Measurements from ENCODE around the gene PI4KA.
"Not testable (repeated sequence)": the region's sequence is repeated elsewhere in the genome, so short reads cannot be mapped to it uniquely, and the experiment has no call there.

The PI4KA gene

DNA sequence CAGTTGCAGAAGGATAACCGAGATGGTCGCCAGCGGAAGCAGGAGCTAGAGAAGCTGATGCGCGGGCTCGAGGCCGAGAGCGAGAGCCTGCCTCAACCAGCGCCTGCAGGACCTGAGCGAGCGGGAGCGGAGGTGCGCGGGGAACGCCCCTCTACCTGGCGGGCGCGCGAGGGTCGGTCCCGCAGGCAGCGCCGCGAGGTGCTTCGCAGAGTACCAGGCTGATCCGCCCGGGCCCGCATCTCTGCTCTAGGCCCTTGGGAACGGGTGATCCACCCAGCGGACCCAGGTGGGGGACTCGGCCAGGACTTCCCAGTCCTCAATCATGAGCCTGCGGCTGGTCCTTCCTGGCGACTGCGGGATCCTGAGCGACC lies 156.5 kb downstream of the PI4KA start:
- ATAC-seq (replicated peaks) (peak; percentile 11), DNase-seq (peak in 1 of 3 experiments; percentile 23)
- not testable (repeated sequence) for H3K4me1 Mint-ChIP-seq (ENCODE audit: low read depth in 2 of 2); H3K9me3 Mint-ChIP-seq; H3K27me3 Mint-ChIP-seq
- peak overlapping the region; percentile 89 to 96 for H3K4me3 Mint-ChIP-seq
- peaks cover 12% of the 10 kb centered on the region for H3K36me3 Mint-ChIP-seq (ENCODE audit: insufficient read depth)
- H3K27ac Mint-ChIP-seq: peak overlapping the region; percentile 83 to 97

GRCh38 chr22:20701680-20702136 lies 156.9 kb downstream of the PI4KA start:
- H3K27me3 Mint-ChIP-seq; H3K4me1 Mint-ChIP-seq (ENCODE audit: low read depth in 2 of 2); DNase-seq; H3K9me3 Mint-ChIP-seq: not testable (repeated sequence)
- peak; percentile 1 for ATAC-seq (replicated peaks)
- Mint-ChIP-seq H3K27ac (peak overlapping the region in 1 of 2 donors; percentile 83), H3K36me3 (ENCODE audit: insufficient read depth) (peaks cover 12% of the 10 kb centered on the region), H3K4me3 (peak overlapping the region; percentile 89 to 96)

DNA sequence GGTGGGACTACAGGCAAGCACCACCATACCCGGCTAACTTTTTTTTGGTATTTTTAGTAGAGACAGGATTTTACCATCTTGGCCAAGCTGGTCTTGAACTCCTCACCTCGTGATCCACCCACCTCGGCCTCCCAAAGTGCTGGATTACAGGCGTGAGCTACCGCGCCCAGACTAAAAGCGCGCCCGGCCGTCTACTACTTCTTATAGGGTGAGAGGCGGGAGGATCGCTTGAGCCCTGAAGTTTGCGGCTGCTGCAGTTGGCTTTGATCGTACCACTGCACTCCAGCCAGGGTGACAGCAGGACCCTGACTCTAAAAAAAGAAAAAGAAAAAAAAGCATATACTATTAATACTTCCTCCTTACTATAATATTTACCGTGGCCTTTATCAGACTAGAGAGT lies 158.3 kb downstream of the PI4KA start:
- not testable (repeated sequence) for H3K9me3 Mint-ChIP-seq; H3K4me3 Mint-ChIP-seq; H3K27ac Mint-ChIP-seq; H3K27me3 Mint-ChIP-seq; DNase-seq; H3K4me1 Mint-ChIP-seq (ENCODE audit: low read depth in 2 of 2); ATAC-seq (replicated peaks)
- peaks cover 12% of the 10 kb centered on the region for H3K36me3 Mint-ChIP-seq (ENCODE audit: insufficient read depth)

DNA sequence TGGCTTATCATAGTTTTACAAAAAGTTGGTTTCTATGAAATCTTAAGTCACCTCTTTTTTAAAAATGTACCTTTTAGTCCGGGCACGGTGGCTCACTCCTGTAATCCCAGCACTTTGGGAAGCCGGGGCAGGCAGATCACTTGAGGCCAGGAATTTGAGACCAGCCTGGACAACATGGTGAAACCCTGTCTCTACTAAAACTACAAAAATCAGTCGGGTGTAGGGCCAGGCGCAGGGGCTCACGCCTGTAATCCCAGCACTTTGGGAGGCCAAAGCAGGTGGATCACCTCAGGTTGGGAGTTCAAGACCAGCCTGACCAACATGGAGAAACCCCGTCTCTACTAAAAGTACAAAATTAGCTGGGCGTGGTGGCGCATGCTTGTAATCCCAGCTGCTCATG lies 158.8 kb downstream of the PI4KA start:
- peaks cover 12% of the 10 kb centered on the region for H3K36me3 Mint-ChIP-seq (ENCODE audit: insufficient read depth)
- DNase-seq; H3K9me3 Mint-ChIP-seq; H3K4me3 Mint-ChIP-seq; H3K27ac Mint-ChIP-seq; H3K4me1 Mint-ChIP-seq (ENCODE audit: low read depth in 2 of 2); H3K27me3 Mint-ChIP-seq; ATAC-seq (replicated peaks): not testable (repeated sequence)

DNA sequence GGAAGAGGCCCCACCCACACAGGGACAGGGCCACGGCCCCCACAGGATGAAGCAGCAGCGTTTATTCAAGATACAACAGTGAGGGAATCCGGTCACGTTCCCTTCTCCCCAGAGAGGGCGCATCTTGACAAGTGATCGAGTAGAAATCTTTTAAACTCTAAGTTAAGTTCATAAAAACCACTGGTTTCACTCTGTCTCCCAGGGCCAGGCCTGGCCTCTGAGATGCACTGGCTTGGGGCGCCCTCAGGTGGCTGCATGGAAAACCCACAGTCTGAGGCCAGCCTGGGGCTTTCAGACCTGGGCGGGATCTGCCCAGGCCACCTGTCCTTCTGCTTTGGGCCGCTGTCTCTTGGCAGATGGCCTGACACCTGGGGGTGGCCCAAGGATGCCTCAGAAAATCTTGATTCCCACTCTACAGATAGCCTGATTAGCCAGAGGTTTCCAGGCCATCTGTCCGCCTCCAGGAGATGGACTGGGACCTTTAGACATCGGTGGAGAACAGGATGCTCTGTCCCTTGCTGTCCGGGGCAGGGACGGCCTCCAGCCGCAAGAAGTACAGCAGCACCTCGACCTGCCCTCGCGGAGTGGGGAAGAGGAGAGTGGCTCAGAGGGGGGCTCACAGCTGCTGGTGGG lies 161.0 kb downstream of the PI4KA start:
- not testable (repeated sequence) for H3K9me3 Mint-ChIP-seq; H3K4me1 Mint-ChIP-seq (ENCODE audit: low read depth in 2 of 2); H3K27me3 Mint-ChIP-seq; H3K36me3 Mint-ChIP-seq (ENCODE audit: insufficient read depth); ATAC-seq (replicated peaks)
- Mint-ChIP-seq H3K27ac (peak overlapping the region; percentile 28 to 79), H3K4me3 (peak overlapping the region; percentile 33 to 40)
- peak; percentile 29 to 74 (median 31) for DNase-seq

- not testable (repeated sequence) for H3K36me3 Mint-ChIP-seq (ENCODE audit: insufficient read depth); H3K27ac Mint-ChIP-seq; ATAC-seq (replicated peaks); H3K9me3 Mint-ChIP-seq; H3K4me3 Mint-ChIP-seq; DNase-seq; H3K4me1 Mint-ChIP-seq (ENCODE audit: low read depth in 2 of 2); H3K27me3 Mint-ChIP-seq
Measured at GRCh38 chr22:20696056-20696455, 162.6 kb downstream of the PI4KA start.

DNA sequence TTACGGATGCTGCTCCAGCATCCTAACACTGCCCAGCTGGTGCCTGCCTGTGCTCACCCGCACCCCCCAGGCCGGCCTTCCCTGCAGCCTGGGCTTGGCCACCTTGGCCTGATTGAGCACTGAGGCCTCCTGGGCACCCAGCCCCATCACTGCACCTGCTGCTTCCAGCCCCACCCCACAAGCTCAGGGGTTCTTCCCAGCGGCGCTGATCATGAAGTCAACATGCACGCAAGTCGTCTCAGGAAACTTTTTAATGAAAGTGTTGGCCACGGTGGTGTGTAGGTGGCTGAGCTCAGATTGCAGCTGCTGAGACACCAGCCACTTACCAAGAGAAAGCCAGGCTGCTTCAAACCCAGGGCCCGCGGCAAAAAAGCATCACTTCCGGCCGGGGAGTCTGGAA lies 163.4 kb downstream of the PI4KA start:
- H3K4me3 Mint-ChIP-seq: peak overlapping the region in 1 of 2 donors; percentile 47
- H3K27ac Mint-ChIP-seq; H3K4me1 Mint-ChIP-seq (ENCODE audit: low read depth in 2 of 2); DNase-seq; H3K27me3 Mint-ChIP-seq; ATAC-seq (replicated peaks); H3K36me3 Mint-ChIP-seq (ENCODE audit: insufficient read depth); H3K9me3 Mint-ChIP-seq: not testable (repeated sequence)

DNA sequence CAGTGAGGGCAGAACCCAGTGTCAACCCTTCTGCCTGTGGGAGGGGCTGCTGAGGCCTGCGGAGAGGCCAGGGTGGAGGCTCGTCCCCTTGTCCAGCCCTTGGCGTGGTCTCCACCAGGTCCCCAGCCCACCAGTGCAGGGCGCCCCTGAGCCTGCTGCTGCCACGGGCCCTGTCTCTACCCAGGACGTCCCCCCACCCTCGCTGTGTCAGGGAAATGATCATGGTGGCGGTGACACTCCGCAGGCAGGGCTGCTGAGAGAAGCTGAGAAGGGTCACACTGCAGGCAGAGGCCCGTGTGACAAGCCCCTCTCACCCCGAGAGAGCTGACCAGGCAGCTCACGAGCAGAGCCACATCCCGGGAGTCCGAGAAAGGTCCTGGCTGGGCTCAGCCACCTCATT lies 164.4 kb downstream of the PI4KA start:
- not testable (repeated sequence) for H3K27me3 Mint-ChIP-seq; H3K36me3 Mint-ChIP-seq (ENCODE audit: insufficient read depth); H3K9me3 Mint-ChIP-seq; H3K4me3 Mint-ChIP-seq; ATAC-seq (replicated peaks); DNase-seq; H3K4me1 Mint-ChIP-seq (ENCODE audit: low read depth in 2 of 2); H3K27ac Mint-ChIP-seq

GRCh38 chr22:20692926-20693325 lies 165.7 kb downstream of the PI4KA start:
- not testable (repeated sequence) for H3K27me3 Mint-ChIP-seq; H3K27ac Mint-ChIP-seq; ATAC-seq (replicated peaks); H3K4me3 Mint-ChIP-seq; DNase-seq; H3K4me1 Mint-ChIP-seq (ENCODE audit: low read depth in 2 of 2); H3K9me3 Mint-ChIP-seq; H3K36me3 Mint-ChIP-seq (ENCODE audit: insufficient read depth)

DNA sequence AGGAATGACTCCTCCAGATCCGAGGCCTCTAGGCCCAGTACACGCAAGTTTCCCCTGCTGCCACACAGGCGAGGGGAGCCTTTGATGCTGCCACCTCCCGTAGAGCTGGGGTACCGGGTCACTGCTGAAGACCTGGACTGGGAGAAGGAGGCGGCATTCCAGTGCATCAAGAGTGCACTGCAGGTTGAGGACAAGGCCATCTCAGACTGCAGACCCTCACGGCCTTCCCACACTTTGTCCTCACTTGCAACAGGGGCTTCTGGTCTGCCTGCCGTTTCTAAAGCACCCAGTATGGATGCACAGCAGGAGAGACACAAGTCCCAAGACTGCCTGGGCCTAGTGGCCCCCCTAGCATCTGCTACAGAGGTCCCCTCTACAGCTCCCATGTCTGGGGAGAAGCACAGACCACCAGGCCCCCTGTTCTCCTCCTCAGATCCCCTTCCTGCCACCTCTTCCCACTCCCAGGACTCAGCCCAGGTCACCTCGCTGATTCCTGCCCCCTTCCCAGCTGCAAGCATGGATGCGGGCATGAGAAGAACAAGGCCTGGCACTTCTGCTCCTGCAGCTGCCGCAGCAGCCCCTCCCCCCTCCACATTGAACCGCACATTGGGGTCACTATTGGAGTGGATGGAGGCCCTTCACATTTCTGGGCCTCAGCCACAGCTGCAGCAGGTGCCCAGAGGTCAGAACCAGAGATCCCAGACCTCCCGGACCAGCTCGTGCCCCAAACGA lies 167.9 kb downstream of the PI4KA start:
- not testable (repeated sequence) for H3K4me3 Mint-ChIP-seq; ATAC-seq (replicated peaks); H3K9me3 Mint-ChIP-seq; H3K4me1 Mint-ChIP-seq (ENCODE audit: low read depth in 2 of 2); H3K27me3 Mint-ChIP-seq; DNase-seq; H3K27ac Mint-ChIP-seq; H3K36me3 Mint-ChIP-seq (ENCODE audit: insufficient read depth)

DNA sequence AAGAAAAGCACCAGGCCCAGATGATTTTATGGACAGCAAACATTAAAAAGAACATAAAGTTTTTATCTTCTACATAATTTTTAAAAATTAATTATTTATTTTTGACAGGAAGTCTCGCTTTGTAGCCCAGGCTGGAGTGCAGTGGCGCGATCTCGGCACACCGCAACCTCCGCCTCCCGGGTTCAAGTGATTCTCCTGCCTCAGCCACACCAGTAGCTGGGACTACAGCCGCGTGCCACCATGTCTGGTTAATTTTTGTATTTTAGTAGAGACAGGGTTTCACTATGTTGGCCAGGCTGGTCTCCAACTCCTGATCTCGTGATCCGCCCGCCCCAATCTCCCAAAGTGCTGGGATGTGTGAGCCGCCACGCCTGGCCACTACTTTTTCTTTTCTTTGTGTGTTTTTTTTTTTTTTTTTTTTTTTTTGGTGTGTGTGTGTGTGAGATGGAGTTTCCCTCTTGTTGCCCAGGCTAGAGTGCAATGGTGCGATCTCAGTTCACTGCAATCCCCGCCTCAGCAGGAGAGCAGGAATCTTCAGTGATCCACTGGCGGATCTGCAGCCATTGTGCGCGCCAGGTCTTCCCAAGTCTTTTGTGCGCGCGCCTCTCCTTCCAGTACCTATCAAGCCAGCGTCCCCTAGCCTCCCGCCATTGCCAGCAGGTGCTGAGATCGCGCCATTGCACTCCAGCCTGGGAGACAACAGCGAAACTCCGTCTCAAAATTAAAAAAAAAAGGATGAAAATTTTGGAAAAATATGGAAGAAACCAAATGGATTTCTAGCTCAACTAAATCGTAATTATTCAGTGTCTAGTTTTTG lies 171.0 kb downstream of the PI4KA start:
- not testable (repeated sequence) for H3K4me3 Mint-ChIP-seq; H3K4me1 Mint-ChIP-seq (ENCODE audit: low read depth in 2 of 2); H3K27ac Mint-ChIP-seq; H3K36me3 Mint-ChIP-seq (ENCODE audit: insufficient read depth); H3K27me3 Mint-ChIP-seq; DNase-seq; H3K9me3 Mint-ChIP-seq; ATAC-seq (replicated peaks)

DNA sequence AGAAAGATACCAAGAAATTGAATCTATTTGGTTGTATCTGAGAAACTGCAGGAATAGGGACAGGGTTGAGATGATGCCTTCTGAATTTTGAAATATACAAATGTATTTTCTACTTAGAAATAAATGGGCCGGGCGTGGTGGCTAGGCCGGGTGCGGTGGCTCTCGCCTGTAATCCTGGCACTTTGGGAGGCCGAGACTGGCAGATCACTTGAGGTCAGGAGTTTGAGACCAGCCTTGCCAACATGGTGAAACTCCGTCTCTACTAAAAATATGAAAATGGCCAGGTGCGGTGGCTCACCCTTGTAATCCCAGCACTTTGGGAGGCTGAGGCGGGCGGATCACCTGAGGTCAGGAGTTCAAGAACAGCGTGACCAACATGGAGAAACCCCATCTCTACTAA lies 172.8 kb downstream of the PI4KA start:
- not testable (repeated sequence) for H3K27ac Mint-ChIP-seq; H3K9me3 Mint-ChIP-seq; H3K4me3 Mint-ChIP-seq; H3K36me3 Mint-ChIP-seq (ENCODE audit: insufficient read depth); H3K27me3 Mint-ChIP-seq; H3K4me1 Mint-ChIP-seq (ENCODE audit: low read depth in 2 of 2); DNase-seq; ATAC-seq (replicated peaks)

GRCh38 chr22:20678792-20679435 lies 179.7 kb downstream of the PI4KA start:
- not testable (repeated sequence) for H3K4me3 Mint-ChIP-seq; DNase-seq; H3K9me3 Mint-ChIP-seq; H3K27ac Mint-ChIP-seq; ATAC-seq (replicated peaks); H3K36me3 Mint-ChIP-seq (ENCODE audit: insufficient read depth); H3K4me1 Mint-ChIP-seq (ENCODE audit: low read depth in 2 of 2)
- H3K27me3 Mint-ChIP-seq: peaks cover 38 to 43% of the 10 kb centered on the region in 2 donors

Measured in effector memory CD8-positive, alpha-beta T cell (primary cell).